Neural progenitor cell (in vitro differentiated cells): Measurements from ENCODE around the gene MTHFR. TPM values are rescaled to one million over a fixed set of nuclear protein-coding genes. Genes with fewer than 3 reads are reported as not detected.
A peak's percentile ranks its signal among the peaks of the same experiment; 100 is the strongest.

Source experiments
- DNase-seq: peaks from one replicate; pipeline ENCODE4 v3.0.0-alpha.2; 2016; ENCODE audit warnings: low spot score
- H2AFZ ChIP-seq: fragments of 200-600 bp; sonication (generic); replicated peaks from 2 replicates; pipeline ENCODE4 v1.6.1; 2016; ENCODE audit warnings: antibody characterized with exemption
- H3F3A ChIP-seq: fragments of 200-600 bp; sonication (generic); 2 replicates; pipeline ENCODE4 v1.6.1; 2016; ENCODE audit warnings: antibody characterized with exemption, low read depth
- H3K27ac ChIP-seq: fragments of 200-600 bp; sonication (generic); 2 replicates; pipeline ENCODE4 v1.5.1; 2016; ENCODE audit warnings: mild to moderate bottlenecking
- H3K27me3 ChIP-seq: fragments of 200-600 bp; sonication (generic); 2 replicates; pipeline ENCODE4 v1.6.1; 2016; ENCODE audit warnings: mild to moderate bottlenecking, moderate library complexity
- H3K36me3 ChIP-seq: fragments of 200-600 bp; sonication (generic); 2 replicates; pipeline ENCODE4 v1.5.1; 2016
- H3K4me1 ChIP-seq: fragments of 200-600 bp; sonication (generic); 2 replicates; pipeline ENCODE4 v1.6.1; 2016; ENCODE audit warnings: mixed run types
- H3K4me2 ChIP-seq: fragments of 200-600 bp; sonication (generic); 2 replicates; pipeline ENCODE4 v1.6.1; 2016
- H3K4me3 ChIP-seq: fragments of 200-600 bp; sonication (generic); 2 replicates; pipeline ENCODE4 v1.5.1; 2016
- H3K79me2 ChIP-seq: fragments of 200-600 bp; sonication (generic); 2 replicates; pipeline ENCODE4 v1.6.1; 2016; ENCODE audit warnings: low read depth
- H3K9ac ChIP-seq: fragments of 200-600 bp; sonication (generic); 2 replicates; pipeline ENCODE4 v1.6.1; 2016
- H3K9me3 ChIP-seq: fragments of 200-600 bp; sonication (generic); 2 replicates; pipeline ENCODE4 v1.5.1; 2016; ENCODE audit warnings: low read depth
- H4K20me1 ChIP-seq: fragments of 200-600 bp; sonication (generic); 2 replicates; pipeline ENCODE4 v1.6.1; 2016; ENCODE audit warnings: low read depth
- H3K27ac Mint-ChIP-seq: 3 replicates; pipeline ENCODE4 v1.8.0; 2021; ENCODE audit warnings: mixed read lengths
- H3K27me3 Mint-ChIP-seq: 2 replicates; pipeline ENCODE4 v1.8.0; 2022; ENCODE audit warnings: low read depth, mild to moderate bottlenecking, inconsistent platforms, moderate library complexity, mixed read lengths; ENCODE audit not compliant: insufficient read depth
- H3K36me3 Mint-ChIP-seq: 3 replicates; pipeline ENCODE4 v1.8.0; 2021; ENCODE audit warnings: mixed read lengths
- H3K4me1 Mint-ChIP-seq: 3 replicates; pipeline ENCODE4 v1.8.0; 2021; ENCODE audit warnings: mixed read lengths
- H3K4me3 Mint-ChIP-seq: 3 replicates; pipeline ENCODE4 v1.8.0; 2021; ENCODE audit warnings: mild to moderate bottlenecking, moderate library complexity, mixed read lengths
- H3K9me3 Mint-ChIP-seq: 3 replicates; pipeline ENCODE4 v1.8.0; 2020; ENCODE audit warnings: mixed read lengths
- CTCF ChIP-seq: fragments of 200-600 bp; sonication (generic); IDR thresholded peaks from 2 replicates; pipeline ENCODE4 v1.5.1; 2017; ENCODE audit warnings: antibody characterized with exemption, mild to moderate bottlenecking
- EZH2 ChIP-seq: fragments of 200-600 bp; sonication (generic); IDR thresholded peaks from 2 replicates; pipeline ENCODE4 v1.6.1; 2017; ENCODE audit warnings: antibody characterized with exemption, mild to moderate bottlenecking, moderate library complexity
- EZH2phosphoT487 ChIP-seq: fragments of 200-600 bp; sonication (generic); IDR thresholded peaks from 2 replicates; pipeline ENCODE4 v1.6.1; 2017; ENCODE audit warnings: antibody characterized with exemption
- total RNA-seq: library from RNA; depleted of rRNA; stranded (reverse); fragments of >200 nt; gene quantifications from 2 replicates; pipeline ENCODE4 v1.2.3, GENCODE V29; 2015; ENCODE audit warnings: low replicate concordance

Gene MTHFR
- total RNA-seq, 1 donor from 2014 or later, result 7.0 TPM

GRCh38 chr1:11788549-11789053 lies 17.2 kb downstream of the MTHFR start:
- H3K9me3 Mint-ChIP-seq, result no peaks in the 10 kb centered on the region
- peaks cover 6% of the 10 kb centered on the region for H3K36me3 Mint-ChIP-seq

GRCh38 chr1:11787804-11788436 lies 17.8 kb downstream of the MTHFR start:
- peaks cover 15% of the 10 kb centered on the region for H3K4me1 ChIP-seq
- no peaks in the 10 kb centered on the region for H4K20me1 ChIP-seq
- no peak overlapping the region for H3K4me3 ChIP-seq

More at GRCh38 chr1:11788549-11789053, 17.2 kb downstream of the MTHFR start:
- Histone ChIP-seq H3K9me3 (no peaks in the 10 kb centered on the region), H4K20me1 (no peaks in the 10 kb centered on the region), H3K36me3 (no peaks in the 10 kb centered on the region), H3K9ac (no peak overlapping the region), H3K27ac (no peak overlapping the region), H3K4me2 (no peak overlapping the region), H3F3A (peaks cover 13% of the 10 kb centered on the region), H3K79me2 (no peaks in the 10 kb centered on the region), H3K27me3 (no peaks in the 10 kb centered on the region), H3K4me1 (peaks cover 15% of the 10 kb centered on the region), H2AFZ (no peak overlapping the region), H3K4me3 (no peak overlapping the region)
- peak; percentile 1 for DNase-seq
- Mint-ChIP-seq H3K4me3 (peak overlapping the region; percentile 35), H3K27me3 (peaks cover under 1% of the 10 kb centered on the region), H3K27ac (no peak overlapping the region), H3K4me1 (peaks cover 8% of the 10 kb centered on the region)
- TF ChIP-seq CTCF, result no peak
- no peak for TF ChIP-seq EZH2
- TF ChIP-seq EZH2phosphoT487, result no peak

GRCh38 chr1:11787251-11787803 lies 18.4 kb downstream of the MTHFR start:
- no peak for TF ChIP-seq CTCF
- no peak for TF ChIP-seq EZH2phosphoT487
- TF ChIP-seq EZH2, result no peak
- H4K20me1 ChIP-seq, result no peaks in the 10 kb centered on the region
- Mint-ChIP-seq H3K9me3 (no peaks in the 10 kb centered on the region), H3K27me3 (peaks cover 3% of the 10 kb centered on the region), H3K27ac (no peak overlapping the region), H3K4me3 (no peak overlapping the region), H3K4me1 (peaks cover 10% of the 10 kb centered on the region), H3K36me3 (peaks cover 6% of the 10 kb centered on the region)
- no peak overlapping the region for H3K9ac ChIP-seq
- no peaks in the 10 kb centered on the region for H3K79me2 ChIP-seq
- H3K27ac ChIP-seq, result no peak overlapping the region
- H3K36me3 ChIP-seq, result no peaks in the 10 kb centered on the region
- peaks cover 15% of the 10 kb centered on the region for H3K4me1 ChIP-seq
- peak; percentile 61 for DNase-seq
- H3K9me3 ChIP-seq, result no peaks in the 10 kb centered on the region
- H3F3A ChIP-seq, result peaks cover 13% of the 10 kb centered on the region
- no peak overlapping the region for H3K4me3 ChIP-seq
- H2AFZ ChIP-seq, result no peak overlapping the region
- peak overlapping the region; percentile 58 for H3K4me2 ChIP-seq
- no peaks in the 10 kb centered on the region for H3K27me3 ChIP-seq

More at GRCh38 chr1:11787804-11788436, 17.8 kb downstream of the MTHFR start:
- Mint-ChIP-seq H3K27ac (no peak overlapping the region), H3K4me3 (peak overlapping the region; percentile 35), H3K27me3 (peaks cover 3% of the 10 kb centered on the region), H3K9me3 (no peaks in the 10 kb centered on the region), H3K4me1 (peaks cover 10% of the 10 kb centered on the region), H3K36me3 (peaks cover 6% of the 10 kb centered on the region)
- Histone ChIP-seq H3K9ac (no peak overlapping the region), H2AFZ (no peak overlapping the region), H3K4me2 (peak overlapping the region; percentile 58), H3K27ac (no peak overlapping the region), H3K36me3 (no peaks in the 10 kb centered on the region), H3F3A (peaks cover 13% of the 10 kb centered on the region), H3K79me2 (no peaks in the 10 kb centered on the region), H3K9me3 (no peaks in the 10 kb centered on the region), H3K27me3 (no peaks in the 10 kb centered on the region)
- peak; percentile 1 for DNase-seq
- TF ChIP-seq EZH2 (no peak), EZH2phosphoT487 (no peak), CTCF (no peak)
